ENCODE results near the gene DNAJC27. TPM values are rescaled to one million over a fixed set of nuclear protein-coding genes. Genes with fewer than 3 reads are reported as not detected.

The DNAJC27 gene
- total RNA-seq, 6 donors from 2014 or later: 4.4 to 16.8 (median 7.7) TPM

- TF ChIP-seq POLR2A (IDR thresholded peaks at IDR 0.05) (no peak), POLR2AphosphoS5 (IDR thresholded peaks at IDR 0.05) (no peak), EP300 (IDR thresholded peaks at IDR 0.05) (no peak), CTCF (IDR thresholded peaks at IDR 0.05) (no peak)
- Histone ChIP-seq H3K4me3 (no peak overlapping the region), H3K27ac (no peak overlapping the region), H3K27me3 (no peaks in the 10 kb centered on the region), H3K9me3 (no peaks in the 10 kb centered on the region), H3K36me3 (no peaks in the 10 kb centered on the region), H3K4me1 (no peaks in the 10 kb centered on the region)
- WGBS, 2 donors: 80 to 83% methylated on average over 1 of the region's 1 CpG
- ATAC-seq (ENCODE audit: low FRiP score in 2 of 2) (no peak), DNase-seq (no peak)
Observed at GRCh38 chr2:24994146-24994724, 22.5 kb upstream of the DNAJC27 start.

DNA sequence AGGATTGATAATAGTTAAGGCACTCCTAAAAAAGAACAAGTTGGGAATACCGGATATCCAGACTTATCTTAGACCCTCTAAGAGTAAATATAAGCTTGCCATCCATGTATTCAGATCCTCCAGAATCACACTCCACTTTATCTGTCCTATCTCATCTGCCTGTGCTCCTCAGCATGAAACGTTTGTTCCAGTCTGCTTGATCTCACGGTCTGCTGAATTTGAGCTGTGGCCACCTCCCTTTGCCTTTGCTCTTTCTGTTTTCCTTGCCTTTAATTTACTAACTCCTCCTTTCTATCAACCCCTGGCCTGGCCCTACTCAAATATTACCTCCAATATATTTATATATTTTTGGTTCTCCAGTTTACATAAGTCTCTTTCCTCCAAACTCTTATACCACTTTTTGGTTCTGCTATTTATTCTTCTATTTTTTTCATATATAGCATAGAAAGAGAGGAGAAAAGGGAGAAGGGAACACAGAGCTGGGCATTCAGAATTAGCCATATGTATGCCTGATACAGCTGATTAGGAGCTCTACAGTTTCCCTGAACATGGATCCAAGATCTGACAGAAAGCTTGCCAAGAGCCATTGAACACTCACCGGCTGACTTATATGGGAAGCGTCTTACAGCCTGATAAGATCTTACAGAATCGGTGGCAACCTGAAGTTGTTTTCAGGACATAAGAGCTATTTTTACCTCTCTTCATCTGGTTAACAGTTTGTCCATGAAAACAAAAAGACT, 21.8 kb upstream of the DNAJC27 start:
- Histone ChIP-seq H3K4me3 (no peak overlapping the region), H3K27me3 (no peaks in the 10 kb centered on the region), H3K4me1 (no peaks in the 10 kb centered on the region), H3K27ac (no peak overlapping the region), H3K36me3 (no peaks in the 10 kb centered on the region), H3K9me3 (no peaks in the 10 kb centered on the region)
- no peak for TF ChIP-seq POLR2A (IDR thresholded peaks at IDR 0.05)
- TF ChIP-seq POLR2AphosphoS5 (IDR thresholded peaks at IDR 0.05): no peak
- no peak for TF ChIP-seq EP300 (IDR thresholded peaks at IDR 0.05)
- TF ChIP-seq CTCF (IDR thresholded peaks at IDR 0.05): no peak
- 46 to 56% methylated on average over 6 of the region's 6 CpGs for WGBS, 2 donors
- no peak for DNase-seq
- no peak for ATAC-seq (ENCODE audit: low FRiP score in 2 of 2)

DNA sequence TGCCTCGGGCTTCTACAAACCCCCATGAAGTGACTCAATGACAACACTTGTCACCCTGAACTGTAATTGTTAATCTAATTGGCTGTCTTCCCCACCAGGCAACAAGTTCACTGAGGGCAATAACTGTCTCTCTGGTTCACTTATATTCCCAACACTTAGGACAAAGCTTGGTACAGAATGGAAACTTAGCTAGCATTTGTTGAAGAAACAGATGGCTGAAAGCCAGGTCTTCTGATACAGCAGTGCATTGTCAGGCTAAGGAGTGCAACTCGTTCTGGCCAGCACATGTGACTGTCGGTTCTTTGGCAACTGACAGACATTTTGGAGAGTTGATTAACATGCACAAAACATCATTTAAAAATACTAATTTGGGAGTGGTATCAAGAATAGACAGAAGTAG, 14.6 kb upstream of the DNAJC27 start:
- DNase-seq (no peak), ATAC-seq (ENCODE audit: low FRiP score in 2 of 2) (no peak)
- peaks cover 0 to 3% (median 0%) of the 10 kb centered on the region in 4 donors for H3K4me1 ChIP-seq
- WGBS, 2 donors: 28 to 32% methylated on average over 3 of the region's 3 CpGs
- no peak for TF ChIP-seq EP300 (IDR thresholded peaks at IDR 0.05)
- TF ChIP-seq POLR2A (IDR thresholded peaks at IDR 0.05): no peak
- TF ChIP-seq CTCF (IDR thresholded peaks at IDR 0.05): no peak
- TF ChIP-seq POLR2AphosphoS5 (IDR thresholded peaks at IDR 0.05): no peak
- H3K9me3 ChIP-seq: no peaks in the 10 kb centered on the region
- no peaks in the 10 kb centered on the region for H3K36me3 ChIP-seq
- no peak overlapping the region for H3K27ac ChIP-seq
- no peaks in the 10 kb centered on the region for H3K27me3 ChIP-seq
- H3K4me3 ChIP-seq: no peak overlapping the region

- no peak overlapping the region for H3K4me3 ChIP-seq
- H3K27me3 ChIP-seq: no peaks in the 10 kb centered on the region
- no peak for TF ChIP-seq CTCF (IDR thresholded peaks at IDR 0.05)
- TF ChIP-seq POLR2AphosphoS5 (IDR thresholded peaks at IDR 0.05): no peak
- TF ChIP-seq EP300 (IDR thresholded peaks at IDR 0.05): no peak
- H3K4me1 ChIP-seq: peaks cover 0 to 3% (median 0%) of the 10 kb centered on the region in 4 donors
- 87% methylated on average over 8 of the region's 8 CpGs for WGBS, 2 donors
- H3K9me3 ChIP-seq: no peaks in the 10 kb centered on the region
- ATAC-seq (ENCODE audit: low FRiP score in 2 of 2) (no peak), DNase-seq (no peak)
- H3K36me3 ChIP-seq: no peaks in the 10 kb centered on the region
- H3K27ac ChIP-seq: no peak overlapping the region
Observed at GRCh38 chr2:24985511-24985910, 13.8 kb upstream of the DNAJC27 start.

DNA sequence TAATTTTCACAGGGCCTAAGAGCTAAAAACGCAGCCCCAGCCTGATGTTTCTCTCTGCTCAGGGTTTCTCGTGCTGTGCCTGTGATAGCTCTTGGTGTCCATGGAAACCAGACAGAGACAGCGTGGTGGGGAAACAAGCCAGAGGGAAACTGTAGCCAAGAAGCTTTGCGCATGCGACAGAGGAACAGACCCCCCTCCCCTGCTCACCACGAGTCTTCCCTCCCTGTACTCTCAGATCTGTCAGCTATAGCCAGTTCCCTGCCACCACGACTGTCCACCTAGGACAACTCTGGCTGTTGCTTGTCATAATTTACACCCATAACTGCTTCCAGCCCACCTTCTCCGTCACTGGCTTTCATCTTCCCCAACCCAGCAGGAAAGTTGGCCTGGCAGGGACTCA, 13.2 kb upstream of the DNAJC27 start:
- H3K4me3 ChIP-seq: no peak overlapping the region
- DNase-seq: no peak
- 27 to 33% methylated on average over 8 of the region's 8 CpGs for WGBS, 2 donors
- no peak overlapping the region for H3K27ac ChIP-seq
- no peaks in the 10 kb centered on the region for H3K27me3 ChIP-seq
- H3K9me3 ChIP-seq: no peaks in the 10 kb centered on the region
- H3K36me3 ChIP-seq: no peaks in the 10 kb centered on the region
- TF ChIP-seq POLR2A (IDR thresholded peaks at IDR 0.05) (no peak), EP300 (IDR thresholded peaks at IDR 0.05) (no peak), POLR2AphosphoS5 (IDR thresholded peaks at IDR 0.05) (no peak), CTCF (IDR thresholded peaks at IDR 0.05) (no peak)
- ATAC-seq (ENCODE audit: low FRiP score in 2 of 2): peak in 1 of 2 donors; percentile 62
- peaks cover 0 to 3% (median 0%) of the 10 kb centered on the region in 4 donors for H3K4me1 ChIP-seq

Measured in upper lobe of left lung (tissue), 6 donors.